ENCODE measurements around the gene ATP8B4.

ATP8B4 gene

GRCh38 chr15:50126072-50126471 is 7.0 kb upstream of the ATP8B4 start:
- ATAC-seq = no peak
- TF ChIP-seq ARNTL (CRISPR knock-in tag; IDR thresholded peaks at IDR 0.05; ENCODE audit: borderline replicate concordance, low read depth) (no peak), ZC3H10 (CRISPR knock-in tag; IDR thresholded peaks at IDR 0.05) (no peak), ZFP30 (CRISPR knock-in tag; IDR thresholded peaks at IDR 0.05) (no peak), ESRRG (CRISPR knock-in tag; IDR thresholded peaks at IDR 0.05) (no peak), GLIS3 (CRISPR knock-in tag; IDR thresholded peaks at IDR 0.05) (no peak), POU6F1 (CRISPR knock-in tag; IDR thresholded peaks at IDR 0.05; ENCODE audit: borderline replicate concordance, low read depth) (no peak), ZNF565 (CRISPR knock-in tag; conservative IDR thresholded peaks at IDR 0.05; ENCODE audit: low read depth) (no peak), CREB5 (CRISPR knock-in tag; IDR thresholded peaks at IDR 0.05; ENCODE audit: low read depth) (no peak), PPARA (CRISPR knock-in tag; IDR thresholded peaks at IDR 0.05; ENCODE audit: borderline replicate concordance) (no peak), TSHZ2 (CRISPR knock-in tag; IDR thresholded peaks at IDR 0.05) (no peak), PATZ1 (CRISPR knock-in tag; IDR thresholded peaks at IDR 0.05; ENCODE audit: borderline replicate concordance) (no peak), CSRNP3 (CRISPR knock-in tag; IDR thresholded peaks at IDR 0.05) (no peak), BACH2 (CRISPR knock-in tag; IDR thresholded peaks at IDR 0.05; ENCODE audit: borderline replicate concordance) (no peak), ZNF70 (CRISPR knock-in tag; IDR thresholded peaks at IDR 0.05) (no peak), CSDC2 (CRISPR knock-in tag; IDR thresholded peaks at IDR 0.05) (no peak), ZFP3 (CRISPR knock-in tag; IDR thresholded peaks at IDR 0.05) (no peak), ISL1 (CRISPR knock-in tag; IDR thresholded peaks at IDR 0.05) (no peak), OSR1 (CRISPR knock-in tag; IDR thresholded peaks at IDR 0.05) (no peak)

- ATAC-seq = no peak
- no peak for TF ChIP-seq CSDC2 (CRISPR knock-in tag; IDR thresholded peaks at IDR 0.05)
- TF ChIP-seq ZC3H10 (CRISPR knock-in tag; IDR thresholded peaks at IDR 0.05) = no peak
- TF ChIP-seq TSHZ2 (CRISPR knock-in tag; IDR thresholded peaks at IDR 0.05) = no peak
- no peak for TF ChIP-seq SNAI2 (CRISPR knock-in tag; IDR thresholded peaks at IDR 0.05)
- TF ChIP-seq ZNF8 (CRISPR knock-in tag; IDR thresholded peaks at IDR 0.05) = no peak
- TF ChIP-seq TOX (CRISPR knock-in tag; IDR thresholded peaks at IDR 0.05; ENCODE audit: borderline replicate concordance) = no peak
Measured at GRCh38 chr15:50124631-50125030, 5.6 kb upstream of the ATP8B4 start.
